ENCODE data around the gene CNTNAP2. TPM values are rescaled to one million over a fixed set of nuclear protein-coding genes. Genes with fewer than 3 reads are reported as not detected.
"Not testable (repeated sequence)": the region's sequence is repeated elsewhere in the genome, so short reads cannot be mapped to it uniquely, and the experiment has no call there.

The CNTNAP2 gene
- total RNA-seq, 1 donor from 2014 or later = 2.0 TPM

DNA sequence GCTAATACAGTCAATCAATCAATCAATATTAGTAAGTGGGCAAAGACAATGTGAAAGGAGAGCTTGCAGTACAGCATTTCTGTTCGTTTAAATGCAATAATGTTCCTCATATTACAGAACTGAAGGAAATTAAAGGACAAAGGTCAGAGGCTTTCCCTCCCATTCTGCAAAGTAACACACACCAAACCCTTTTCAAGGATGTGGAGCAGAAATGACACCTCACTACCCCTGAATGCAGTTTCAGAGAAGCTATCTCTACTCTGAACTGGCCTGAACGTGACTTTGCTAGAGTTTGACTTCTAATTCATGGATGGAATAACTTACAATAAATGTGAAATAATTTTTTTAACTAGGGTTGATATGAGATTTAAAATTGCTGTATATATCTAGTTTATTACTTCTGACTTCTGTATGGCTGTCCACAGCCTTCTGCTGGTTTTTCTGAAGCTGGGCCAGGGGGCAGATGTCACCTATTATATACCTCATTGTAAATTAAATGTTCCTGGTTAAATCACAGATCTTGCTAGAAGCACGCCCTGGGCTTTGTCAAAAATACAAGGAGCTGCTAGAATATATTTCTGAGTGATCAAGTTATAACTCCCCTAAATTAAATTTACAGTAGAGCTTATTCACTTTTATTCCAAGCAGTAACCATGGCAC is 2317.1 kb downstream of the CNTNAP2 start:
- ATAC-seq (no peak), DNase-seq (ENCODE audit: low spot score) (no peak)

GRCh38 chr7:148434181-148434757 is 2317.7 kb downstream of the CNTNAP2 start:
- DNase-seq (ENCODE audit: low spot score) (no peak), ATAC-seq (no peak)

DNA sequence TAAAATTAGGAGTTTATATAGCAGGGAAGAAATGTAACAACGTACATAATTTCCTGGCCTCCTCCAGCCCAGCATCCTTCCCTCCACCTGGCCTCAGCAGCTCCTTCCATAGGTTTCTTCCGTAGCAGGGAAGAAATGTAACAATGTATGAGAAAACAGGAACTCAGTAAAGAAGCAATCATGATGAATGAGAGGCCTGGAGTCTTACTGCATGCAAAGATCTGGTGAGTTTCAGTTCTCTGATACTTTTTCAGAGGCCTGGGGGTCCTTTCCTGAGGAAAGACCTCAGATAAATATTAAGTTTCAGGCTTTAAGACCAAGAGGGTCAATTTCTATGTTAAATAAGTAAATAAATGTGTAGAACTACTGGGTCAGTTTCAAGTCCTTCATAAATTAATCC is 2318.3 kb downstream of the CNTNAP2 start:
- DNase-seq (ENCODE audit: low spot score) (no peak), ATAC-seq (no peak)

GRCh38 chr7:148435715-148436114 is 2319.1 kb downstream of the CNTNAP2 start:
- ATAC-seq (no peak), DNase-seq (ENCODE audit: low spot score) (no peak)

GRCh38 chr7:148436135-148436534 is 2319.5 kb downstream of the CNTNAP2 start:
- no peak for ATAC-seq

GRCh38 chr7:148436571-148436970 is 2320.0 kb downstream of the CNTNAP2 start:
- ATAC-seq (no peak), DNase-seq (ENCODE audit: low spot score) (no peak)

More at GRCh38 chr7:148436135-148436534, 2319.5 kb downstream of the CNTNAP2 start:
- DNase-seq (ENCODE audit: low spot score) = no peak

DNA sequence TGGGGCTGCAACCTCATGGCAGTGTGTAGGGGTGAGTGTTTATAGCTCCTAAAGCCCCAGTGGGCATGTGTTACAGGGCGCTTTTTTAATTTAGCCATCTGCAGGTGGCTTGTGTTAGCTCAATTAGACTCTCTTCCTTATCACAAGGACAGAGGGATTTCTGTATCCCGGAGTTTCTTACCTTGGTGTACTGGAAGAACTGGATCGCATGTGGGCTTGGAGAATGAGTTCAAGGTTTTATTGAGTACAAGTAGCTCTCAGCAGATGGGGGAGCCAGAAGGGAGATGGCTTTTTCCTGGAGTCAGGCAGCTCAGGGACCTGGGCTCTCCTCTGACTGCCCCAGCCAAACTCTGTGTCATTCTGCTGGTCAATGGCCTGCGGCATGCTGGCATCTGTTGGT is 2320.4 kb downstream of the CNTNAP2 start:
- no peak for ATAC-seq
- DNase-seq (ENCODE audit: low spot score) = no peak

- ATAC-seq = no peak
- no peak for DNase-seq (ENCODE audit: low spot score)
Observed at GRCh38 chr7:148442141-148442655, 2325.6 kb downstream of the CNTNAP2 start.

GRCh38 chr7:148442933-148443332 is 2326.3 kb downstream of the CNTNAP2 start:
- ATAC-seq (peak; percentile 92), DNase-seq (ENCODE audit: low spot score) (peak; percentile 70)

- ATAC-seq = no peak
- no peak for DNase-seq (ENCODE audit: low spot score)
Observed at GRCh38 chr7:148445260-148446044, 2328.9 kb downstream of the CNTNAP2 start.

DNA sequence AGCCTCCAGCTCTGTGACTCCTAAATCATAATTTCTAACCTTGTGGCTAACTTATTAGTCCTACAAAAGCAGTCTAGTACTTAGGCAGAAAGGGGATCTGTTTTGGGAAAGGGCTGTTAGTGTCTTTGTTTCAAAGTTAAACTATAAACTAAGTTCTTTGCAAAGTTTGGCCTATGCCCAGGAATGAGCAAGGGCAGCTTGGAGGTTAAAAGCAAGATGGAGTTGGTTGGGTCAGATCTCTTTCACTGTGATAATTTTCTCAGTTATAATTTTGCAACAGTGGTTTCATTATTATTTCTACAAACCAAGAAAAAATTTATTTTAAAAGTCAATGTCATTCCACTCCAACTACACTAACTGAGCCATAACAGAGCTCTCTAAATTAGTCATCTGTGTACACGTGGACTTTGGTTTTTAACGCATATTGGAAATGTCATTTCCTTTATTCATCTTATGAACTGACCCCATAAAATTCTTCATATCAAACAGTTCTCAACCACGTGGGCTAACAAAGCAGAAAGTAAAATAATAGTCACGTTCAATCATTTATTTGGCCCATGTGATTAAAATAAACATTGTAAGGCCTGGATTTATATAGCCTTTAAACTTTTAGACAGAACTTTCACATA is 2330.7 kb downstream of the CNTNAP2 start:
- DNase-seq (ENCODE audit: low spot score) = no peak
- peak; percentile 43 for ATAC-seq

- not testable (repeated sequence) for ATAC-seq; DNase-seq (ENCODE audit: low spot score)
Observed at GRCh38 chr7:148451526-148451925, 2334.9 kb downstream of the CNTNAP2 start.

DNA sequence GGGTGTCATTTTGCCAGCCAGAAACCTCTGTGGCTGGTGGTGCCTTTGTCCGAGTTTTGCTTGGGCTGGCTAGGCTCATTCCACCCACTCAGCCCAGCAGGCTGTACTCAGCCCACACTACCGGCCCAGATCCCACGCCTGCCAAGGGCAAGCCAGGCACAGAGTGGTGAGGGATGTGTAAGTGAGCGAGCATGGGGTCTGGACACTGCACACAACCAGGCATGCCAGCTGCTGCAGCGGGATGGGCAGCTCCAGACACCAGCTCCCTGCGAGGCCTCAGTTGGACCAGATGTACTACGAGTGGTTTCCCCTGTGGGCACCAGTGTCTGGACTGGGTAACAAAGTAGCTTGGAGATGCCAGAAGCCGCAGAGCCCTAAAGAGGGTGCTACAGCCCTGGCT is 2339.8 kb downstream of the CNTNAP2 start:
- no peak for ATAC-seq
- DNase-seq (ENCODE audit: low spot score) = no peak

- no peak for ATAC-seq
- no peak for DNase-seq (ENCODE audit: low spot score)
Observed at GRCh38 chr7:148457310-148457921, 2340.8 kb downstream of the CNTNAP2 start.

DNA sequence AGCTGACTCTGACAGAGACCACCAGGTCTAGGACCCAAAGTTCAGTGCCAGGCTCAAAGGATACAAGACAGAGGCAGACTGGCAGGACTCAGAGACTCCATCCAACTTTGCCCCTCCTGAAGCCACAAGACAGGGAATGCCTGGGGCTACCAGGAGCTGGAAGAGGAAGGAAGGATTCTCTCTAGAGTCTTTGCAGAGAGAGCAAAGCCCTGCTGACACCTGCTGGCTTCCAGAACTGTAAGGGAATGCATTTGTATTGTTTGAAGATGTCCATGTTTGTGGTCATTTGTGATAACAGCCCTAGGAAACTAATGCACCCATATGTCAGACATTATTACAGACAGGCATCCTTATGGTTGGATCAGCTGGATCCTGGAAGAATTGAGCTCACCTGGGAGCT is 2341.7 kb downstream of the CNTNAP2 start:
- DNase-seq (ENCODE audit: low spot score) (no peak), ATAC-seq (no peak)

DNA sequence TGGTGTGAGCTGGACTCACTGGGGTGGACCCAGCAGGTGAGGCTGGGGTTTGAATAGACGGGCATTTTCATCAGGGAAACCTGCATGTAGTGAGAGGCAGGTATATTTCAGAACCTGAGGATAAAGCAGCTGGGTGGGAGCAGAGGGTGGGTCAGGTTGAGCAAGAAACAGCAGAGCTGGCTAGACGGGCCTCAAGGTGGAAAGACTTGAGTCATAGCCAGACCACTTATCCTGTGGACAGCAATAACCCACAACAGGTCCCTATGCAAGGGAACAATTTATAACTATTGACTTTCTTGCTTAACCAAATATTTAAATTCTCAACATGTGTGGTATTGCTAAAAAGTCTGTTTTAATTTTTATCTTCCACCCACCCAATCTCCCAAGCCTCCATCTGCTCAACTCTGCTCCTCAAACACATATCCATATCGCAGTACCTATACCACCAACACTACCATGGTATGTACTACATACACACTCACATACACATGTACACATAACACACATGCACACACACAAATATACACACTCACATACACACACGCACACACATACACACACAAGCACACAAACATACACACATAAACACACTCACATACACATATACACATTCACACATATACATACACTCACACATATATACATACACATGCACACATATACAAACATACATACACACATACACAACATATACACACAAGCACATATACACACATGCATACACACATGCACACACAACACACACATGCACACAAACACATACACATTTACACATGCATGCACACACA is 2345.0 kb downstream of the CNTNAP2 start:
- ATAC-seq (no peak), DNase-seq (ENCODE audit: low spot score) (no peak)

DNA sequence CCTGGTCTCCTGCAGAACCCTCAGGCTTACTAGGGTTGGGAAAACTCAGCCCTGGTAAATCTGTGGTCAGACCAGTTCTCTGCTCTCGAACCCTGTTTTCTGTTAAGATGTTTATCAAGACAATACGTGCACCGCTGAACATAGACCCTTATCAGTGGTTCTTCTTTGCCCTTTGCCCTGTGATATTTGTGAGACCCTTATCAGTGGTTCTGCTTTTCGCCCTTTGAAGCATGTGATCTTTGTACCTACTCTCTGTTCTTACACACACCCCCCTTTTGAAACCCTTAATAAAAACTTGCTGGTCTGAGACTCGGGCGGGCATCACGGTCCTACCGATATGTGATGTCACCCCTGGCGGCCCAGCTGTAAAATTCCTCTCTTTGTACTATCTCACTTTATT is 2346.2 kb downstream of the CNTNAP2 start:
- DNase-seq (ENCODE audit: low spot score); ATAC-seq: not testable (repeated sequence)

DNA sequence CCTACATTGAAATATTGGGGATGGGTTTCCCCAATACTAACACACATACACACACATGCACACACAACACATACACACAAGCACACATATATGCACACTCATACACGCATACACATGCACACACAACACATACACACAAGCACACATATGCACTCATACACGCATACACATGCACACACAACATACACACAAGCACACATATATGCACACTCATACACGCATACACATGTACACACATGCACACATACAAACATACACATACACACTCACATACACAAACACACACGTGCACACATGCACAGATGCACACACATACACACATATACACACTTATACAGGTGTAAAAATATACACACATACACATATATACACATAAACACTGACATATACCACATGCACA is 2346.6 kb downstream of the CNTNAP2 start:
- ATAC-seq (no peak), DNase-seq (ENCODE audit: low spot score) (no peak)

DNA sequence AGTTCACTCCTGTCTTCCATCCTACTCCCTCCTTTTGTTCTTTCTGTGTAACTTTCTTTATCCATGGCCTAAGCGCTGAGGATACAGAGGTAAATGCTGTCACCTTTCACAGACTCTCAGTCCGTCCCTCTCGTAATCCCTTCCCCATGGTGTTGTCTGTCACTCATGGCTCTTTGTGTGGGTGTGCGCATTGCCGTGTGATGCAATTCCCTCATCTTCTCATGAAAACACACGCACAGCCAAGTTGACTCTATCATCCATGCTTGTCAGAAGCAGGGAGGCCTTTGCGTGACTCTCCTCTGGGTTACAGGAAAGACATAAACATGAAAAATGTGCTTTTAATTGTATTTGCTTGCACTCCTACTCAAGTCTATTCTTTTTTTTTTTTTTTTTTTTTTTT is 2348.3 kb downstream of the CNTNAP2 start:
- no peak for ATAC-seq
- no peak for DNase-seq (ENCODE audit: low spot score)

GRCh38 chr7:148465441-148465840 is 2348.8 kb downstream of the CNTNAP2 start:
- not testable (repeated sequence) for DNase-seq (ENCODE audit: low spot score); ATAC-seq

Data from left lobe of liver (tissue), 2 donors.